ENCODE results near the gene CENATAC.

Gene CENATAC

DNA sequence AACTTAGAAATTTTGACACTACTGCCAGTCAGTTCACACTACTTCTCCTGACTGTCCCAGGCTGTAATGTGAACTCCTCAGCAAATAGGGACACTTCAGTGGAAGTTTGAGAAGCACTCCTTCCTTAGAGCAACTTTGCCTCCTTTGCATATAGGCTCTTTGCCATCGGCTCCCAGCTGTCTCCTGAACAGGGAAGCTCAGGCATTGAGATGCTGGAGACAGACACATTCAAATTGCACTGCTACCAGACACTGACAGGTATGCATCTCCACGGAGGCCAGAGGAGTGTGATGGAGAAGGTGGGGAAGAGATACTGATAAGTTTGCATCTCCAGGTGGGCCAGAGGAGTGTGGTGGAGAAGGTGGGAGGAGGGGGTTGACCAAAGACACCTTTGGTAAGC is 22.1 kb downstream of the CENATAC start:
- Histone ChIP-seq H3K36me3 (ENCODE audit: insufficient read depth, low read length) (peaks cover 59% of the 10 kb centered on the region), H3K4me1 (ENCODE audit: insufficient read depth, low read length) (peaks cover 37% of the 10 kb centered on the region), H3K27me3 (ENCODE audit: control insufficient read depth in 1 of 2, insufficient read depth in 2 of 2, low read length in 2 of 2) (no peaks in the 10 kb centered on the region), H3K9ac (ENCODE audit: low read length) (peak overlapping the region; percentile 79), H3K27ac (ENCODE audit: low read depth, low read length) (no peak overlapping the region), H3K9me3 (ENCODE audit: low read length) (no peaks in the 10 kb centered on the region), H3K4me3 (ENCODE audit: low read depth in 1 of 2, low read length in 2 of 2) (peak overlapping the region in 1 of 2 donors; percentile 99)

DNA sequence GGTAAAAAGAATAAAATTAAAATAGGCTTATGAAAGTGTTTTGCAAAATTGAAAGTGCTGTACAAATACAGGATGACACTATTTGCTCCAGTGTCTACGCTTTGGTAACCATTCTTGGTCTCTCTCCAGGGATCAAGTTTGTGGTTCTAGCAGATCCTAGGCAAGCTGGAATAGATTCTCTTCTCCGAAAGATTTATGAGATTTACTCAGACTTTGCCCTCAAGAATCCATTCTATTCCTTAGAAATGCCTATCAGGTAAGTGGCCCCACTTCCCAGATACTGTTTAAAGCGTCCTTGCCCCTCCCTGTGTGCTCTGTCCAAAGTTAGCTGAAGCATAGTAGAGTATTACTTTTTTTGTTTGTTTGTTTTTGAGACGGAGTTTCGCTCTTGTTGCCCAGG is 23.7 kb downstream of the CENATAC start:
- Histone ChIP-seq H3K9ac (ENCODE audit: low read length) (no peak overlapping the region), H3K27me3 (ENCODE audit: control insufficient read depth in 1 of 2, insufficient read depth in 2 of 2, low read length in 2 of 2) (no peaks in the 10 kb centered on the region), H3K4me1 (ENCODE audit: insufficient read depth, low read length) (peaks cover 28% of the 10 kb centered on the region), H3K27ac (ENCODE audit: low read depth, low read length) (no peak overlapping the region), H3K36me3 (ENCODE audit: insufficient read depth, low read length) (peaks cover 48% of the 10 kb centered on the region), H3K4me3 (ENCODE audit: low read depth in 1 of 2, low read length in 2 of 2) (no peak overlapping the region), H3K9me3 (ENCODE audit: low read length) (no peaks in the 10 kb centered on the region)

DNA sequence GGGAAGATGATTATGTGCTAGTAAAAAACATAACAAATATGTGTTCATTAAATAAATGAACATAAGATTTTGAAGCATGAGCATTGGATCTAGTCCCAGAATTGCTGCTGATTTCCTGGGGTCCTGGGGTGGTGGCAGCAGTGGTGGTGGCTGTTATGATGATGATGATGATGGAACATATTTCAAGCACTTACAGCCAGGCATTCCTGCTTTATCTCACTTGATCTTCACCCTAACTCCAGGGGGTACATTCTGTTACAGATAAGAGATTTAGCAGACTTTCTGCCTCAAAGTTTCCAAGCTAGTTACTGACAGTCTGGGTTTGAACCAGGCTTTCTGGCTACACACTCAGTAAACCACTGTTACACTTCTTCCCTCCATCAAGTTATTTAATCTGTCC is 25.8 kb downstream of the CENATAC start:
- Histone ChIP-seq H3K27me3 (ENCODE audit: control insufficient read depth in 1 of 2, insufficient read depth in 2 of 2, low read length in 2 of 2) (no peaks in the 10 kb centered on the region), H3K27ac (ENCODE audit: low read depth, low read length) (no peak overlapping the region), H3K36me3 (ENCODE audit: insufficient read depth, low read length) (peaks cover 53% of the 10 kb centered on the region), H3K9ac (ENCODE audit: low read length) (no peak overlapping the region), H3K4me1 (ENCODE audit: insufficient read depth, low read length) (peaks cover 18% of the 10 kb centered on the region), H3K4me3 (ENCODE audit: low read depth in 1 of 2, low read length in 2 of 2) (no peak overlapping the region), H3K9me3 (ENCODE audit: low read length) (no peaks in the 10 kb centered on the region)

DNA sequence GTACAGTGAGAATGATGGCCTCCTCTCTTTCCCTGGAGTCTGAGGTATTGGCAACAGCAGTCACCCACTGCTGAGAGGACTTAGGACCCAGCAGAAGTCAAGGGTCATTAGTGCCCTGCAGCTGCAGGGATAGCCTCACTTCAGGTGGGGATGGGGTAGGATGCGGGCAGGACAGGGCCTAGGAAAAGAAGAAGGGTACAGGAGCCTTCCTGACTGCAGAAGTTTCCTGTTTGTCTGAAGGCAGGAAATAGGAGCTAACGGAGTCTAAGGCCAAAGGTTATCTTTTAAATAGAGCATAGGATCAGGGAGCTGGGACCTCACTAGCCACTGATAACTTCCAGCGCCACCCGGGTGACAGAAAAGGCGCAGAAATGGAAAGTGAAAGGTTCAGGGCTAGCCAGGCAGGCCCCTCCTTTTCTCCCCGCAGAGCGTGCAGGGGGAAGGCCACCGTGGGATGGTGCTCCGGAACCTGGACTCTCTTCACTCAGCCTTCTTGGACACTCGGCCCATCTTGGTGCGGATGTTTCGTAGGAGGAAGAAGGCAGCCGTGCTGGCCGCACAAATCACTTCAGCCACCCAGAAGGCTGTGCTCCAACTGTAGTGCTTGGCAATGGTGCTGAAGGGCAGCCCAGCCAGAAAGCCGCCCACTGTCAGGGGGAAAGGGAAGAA is 26.6 kb downstream of the CENATAC start:
- no peaks in the 10 kb centered on the region for H3K9me3 ChIP-seq (ENCODE audit: low read length)
- no peak overlapping the region for H3K9ac ChIP-seq (ENCODE audit: low read length)
- peaks cover 22% of the 10 kb centered on the region for H3K4me1 ChIP-seq (ENCODE audit: insufficient read depth, low read length)
- H3K27me3 ChIP-seq (ENCODE audit: control insufficient read depth in 1 of 2, insufficient read depth in 2 of 2, low read length in 2 of 2), result no peaks in the 10 kb centered on the region
- H3K36me3 ChIP-seq (ENCODE audit: insufficient read depth, low read length), result peaks cover 53% of the 10 kb centered on the region
- H3K27ac ChIP-seq (ENCODE audit: low read depth, low read length), result no peak overlapping the region
- H3K4me3 ChIP-seq (ENCODE audit: low read depth in 1 of 2, low read length in 2 of 2), result no peak overlapping the region

DNA sequence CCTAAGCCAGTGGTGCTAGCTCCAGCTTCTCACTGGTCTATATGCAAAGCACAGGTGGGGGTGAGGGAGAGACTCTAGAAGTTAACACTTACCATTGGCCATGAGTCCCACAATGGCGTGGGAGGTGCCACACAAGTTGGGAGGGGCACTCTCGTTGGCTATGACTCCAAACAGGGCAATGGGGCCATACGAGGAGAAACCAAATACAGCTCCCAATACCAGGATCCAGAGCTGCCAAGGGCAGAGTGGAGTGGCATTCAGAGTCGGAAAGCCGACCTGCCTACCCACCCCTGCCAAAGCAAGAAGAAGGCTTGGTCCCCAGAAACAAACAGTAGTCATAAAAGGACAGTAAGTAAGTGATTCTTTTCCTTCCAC is 27.1 kb downstream of the CENATAC start:
- H3K27me3 ChIP-seq (ENCODE audit: control insufficient read depth in 1 of 2, insufficient read depth in 2 of 2, low read length in 2 of 2), result no peaks in the 10 kb centered on the region
- H3K27ac ChIP-seq (ENCODE audit: low read depth, low read length), result no peak overlapping the region
- peaks cover 22% of the 10 kb centered on the region for H3K4me1 ChIP-seq (ENCODE audit: insufficient read depth, low read length)
- no peak overlapping the region for H3K4me3 ChIP-seq (ENCODE audit: low read depth in 1 of 2, low read length in 2 of 2)
- no peaks in the 10 kb centered on the region for H3K9me3 ChIP-seq (ENCODE audit: low read length)
- H3K9ac ChIP-seq (ENCODE audit: low read length), result no peak overlapping the region
- H3K36me3 ChIP-seq (ENCODE audit: insufficient read depth, low read length), result peaks cover 53% of the 10 kb centered on the region

GRCh38 chr11:119025541-119025940 is 27.6 kb downstream of the CENATAC start:
- Histone ChIP-seq H3K27ac (ENCODE audit: low read depth, low read length) (no peak overlapping the region), H3K9ac (ENCODE audit: low read length) (no peak overlapping the region), H3K36me3 (ENCODE audit: insufficient read depth, low read length) (peaks cover 53% of the 10 kb centered on the region), H3K4me3 (ENCODE audit: low read depth in 1 of 2, low read length in 2 of 2) (no peak overlapping the region), H3K9me3 (ENCODE audit: low read length) (no peaks in the 10 kb centered on the region), H3K27me3 (ENCODE audit: control insufficient read depth in 1 of 2, insufficient read depth in 2 of 2, low read length in 2 of 2) (no peaks in the 10 kb centered on the region), H3K4me1 (ENCODE audit: insufficient read depth, low read length) (peaks cover 19% of the 10 kb centered on the region)

- Histone ChIP-seq H3K27ac (ENCODE audit: low read depth, low read length) (no peak overlapping the region), H3K4me3 (ENCODE audit: low read depth in 1 of 2, low read length in 2 of 2) (no peak overlapping the region), H3K36me3 (ENCODE audit: insufficient read depth, low read length) (peaks cover 52% of the 10 kb centered on the region), H3K4me1 (ENCODE audit: insufficient read depth, low read length) (peaks cover 19% of the 10 kb centered on the region), H3K9me3 (ENCODE audit: low read length) (no peaks in the 10 kb centered on the region), H3K9ac (ENCODE audit: low read length) (no peak overlapping the region), H3K27me3 (ENCODE audit: control insufficient read depth in 1 of 2, insufficient read depth in 2 of 2, low read length in 2 of 2) (no peaks in the 10 kb centered on the region)
Measured at GRCh38 chr11:119025978-119026766, 28.2 kb downstream of the CENATAC start.

GRCh38 chr11:119026970-119027369 is 29.0 kb downstream of the CENATAC start:
- Histone ChIP-seq H3K4me1 (ENCODE audit: insufficient read depth, low read length) (peaks cover 13% of the 10 kb centered on the region), H3K4me3 (ENCODE audit: low read depth in 1 of 2, low read length in 2 of 2) (no peak overlapping the region), H3K9ac (ENCODE audit: low read length) (no peak overlapping the region), H3K27me3 (ENCODE audit: control insufficient read depth in 1 of 2, insufficient read depth in 2 of 2, low read length in 2 of 2) (no peaks in the 10 kb centered on the region), H3K36me3 (ENCODE audit: insufficient read depth, low read length) (peaks cover 44% of the 10 kb centered on the region), H3K27ac (ENCODE audit: low read depth, low read length) (no peak overlapping the region), H3K9me3 (ENCODE audit: low read length) (no peaks in the 10 kb centered on the region)

DNA sequence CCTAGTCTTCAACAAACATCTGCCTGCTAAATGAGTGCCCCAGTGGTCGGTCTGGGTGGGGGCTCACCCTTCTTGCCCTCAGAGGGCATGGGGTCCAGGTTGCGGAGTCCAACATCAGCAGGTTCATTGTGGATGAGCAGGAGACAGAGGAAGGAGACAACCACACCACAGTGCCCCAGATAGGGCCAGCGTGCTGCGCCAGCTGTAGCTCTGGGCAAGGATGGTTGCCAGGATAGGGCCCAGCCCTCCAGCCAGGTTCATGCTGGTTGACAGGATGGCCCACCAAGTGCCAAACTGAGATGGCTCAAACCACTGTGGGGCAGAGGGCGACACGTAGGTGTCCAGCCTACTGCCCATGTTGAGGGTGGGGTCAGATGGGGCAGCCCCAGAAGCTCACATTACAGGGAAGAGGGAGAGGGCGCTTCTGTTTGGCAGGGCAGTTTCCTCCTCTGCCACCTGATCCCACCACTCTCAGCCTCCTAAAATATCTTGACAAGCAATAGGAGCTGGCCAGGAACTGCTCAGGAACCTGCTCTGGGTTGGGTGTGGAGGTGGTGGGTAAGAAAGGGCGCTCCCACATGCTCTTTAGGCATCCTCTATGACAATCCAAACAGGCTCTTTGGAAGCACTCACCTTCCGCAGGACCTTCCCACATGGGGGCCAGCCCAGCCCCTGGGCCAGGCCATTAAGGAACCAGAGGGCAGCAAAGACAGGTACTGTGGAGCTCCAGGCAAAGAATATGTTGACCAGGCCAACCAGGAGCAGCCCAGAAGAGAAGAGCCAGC is 29.8 kb downstream of the CENATAC start:
- H3K27me3 ChIP-seq (ENCODE audit: control insufficient read depth in 1 of 2, insufficient read depth in 2 of 2, low read length in 2 of 2), result no peaks in the 10 kb centered on the region
- H3K36me3 ChIP-seq (ENCODE audit: insufficient read depth, low read length), result peaks cover 37% of the 10 kb centered on the region
- peaks cover 13% of the 10 kb centered on the region for H3K4me1 ChIP-seq (ENCODE audit: insufficient read depth, low read length)
- no peaks in the 10 kb centered on the region for H3K9me3 ChIP-seq (ENCODE audit: low read length)
- H3K27ac ChIP-seq (ENCODE audit: low read depth, low read length), result no peak overlapping the region
- no peak overlapping the region for H3K4me3 ChIP-seq (ENCODE audit: low read depth in 1 of 2, low read length in 2 of 2)
- no peak overlapping the region for H3K9ac ChIP-seq (ENCODE audit: low read length)

- Histone ChIP-seq H3K27ac (ENCODE audit: low read depth, low read length) (no peak overlapping the region), H3K4me3 (ENCODE audit: low read depth in 1 of 2, low read length in 2 of 2) (no peak overlapping the region), H3K27me3 (ENCODE audit: control insufficient read depth in 1 of 2, insufficient read depth in 2 of 2, low read length in 2 of 2) (no peaks in the 10 kb centered on the region), H3K9ac (ENCODE audit: low read length) (no peak overlapping the region), H3K4me1 (ENCODE audit: insufficient read depth, low read length) (peaks cover 13% of the 10 kb centered on the region), H3K9me3 (ENCODE audit: low read length) (no peaks in the 10 kb centered on the region), H3K36me3 (ENCODE audit: insufficient read depth, low read length) (peaks cover 29% of the 10 kb centered on the region)
Measured at GRCh38 chr11:119028346-119029068, 30.6 kb downstream of the CENATAC start.

DNA sequence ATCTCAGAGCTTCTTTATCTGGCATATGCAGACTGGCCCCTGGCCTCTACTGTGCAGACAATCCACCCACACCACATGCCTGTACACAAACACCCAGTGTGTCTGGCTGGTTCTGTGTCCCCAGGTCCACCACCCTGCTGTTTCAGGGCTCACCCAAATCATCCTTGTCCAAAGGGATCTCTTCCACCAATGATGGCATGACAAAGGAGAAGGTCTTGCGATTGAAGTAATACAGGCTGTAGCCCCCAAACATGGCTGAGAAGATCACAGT is 31.1 kb downstream of the CENATAC start:
- Histone ChIP-seq H3K27me3 (ENCODE audit: control insufficient read depth in 1 of 2, insufficient read depth in 2 of 2, low read length in 2 of 2) (no peaks in the 10 kb centered on the region), H3K27ac (ENCODE audit: low read depth, low read length) (no peak overlapping the region), H3K4me3 (ENCODE audit: low read depth in 1 of 2, low read length in 2 of 2) (no peak overlapping the region), H3K9ac (ENCODE audit: low read length) (no peak overlapping the region), H3K36me3 (ENCODE audit: insufficient read depth, low read length) (peaks cover 24% of the 10 kb centered on the region), H3K9me3 (ENCODE audit: low read length) (no peaks in the 10 kb centered on the region), H3K4me1 (ENCODE audit: insufficient read depth, low read length) (peaks cover 13% of the 10 kb centered on the region)

Data from muscle layer of colon (tissue), 2 donors.